ENCODE measurements around the gene LENG9. TPM values are rescaled to one million over a fixed set of nuclear protein-coding genes. Genes with fewer than 3 reads are reported as not detected.
A peak's percentile ranks its signal among the peaks of the same experiment; 100 is the strongest.
"Not testable (repeated sequence)": the region's sequence is repeated elsewhere in the genome, so short reads cannot be mapped to it uniquely, and the experiment has no call there.

LENG9 gene
- 0.88 and 1.4 TPM in 2 replicates for total RNA-seq (2014; rRNA removed; shearing (Covaris generic))

- peak; percentile 98 for DNase-seq (ENCODE audit: low read depth)
Measured at GRCh38 chr19:54463531-54464043, at the start of gene LENG9. TSS of gene LENG9 (minus strand) at chr19:54463778. CDS start at chr19:54463526, 252 bp downstream.

- DNase-seq (ENCODE audit: low read depth), result not testable (repeated sequence)
Measured at GRCh38 chr19:54509200-54509940, 45.8 kb upstream of the LENG9 start.

GRCh38 chr19:54508487-54508886 is 44.9 kb upstream of the LENG9 start:
- not testable (repeated sequence) for DNase-seq (ENCODE audit: low read depth)

GRCh38 chr19:54507824-54508223 is 44.2 kb upstream of the LENG9 start:
- DNase-seq (ENCODE audit: low read depth), result no peak

- not testable (repeated sequence) for DNase-seq (ENCODE audit: low read depth)
Measured at GRCh38 chr19:54507038-54507717, 43.6 kb upstream of the LENG9 start.

GRCh38 chr19:54506079-54506478 is 42.5 kb upstream of the LENG9 start:
- DNase-seq (ENCODE audit: low read depth), result no peak

- not testable (repeated sequence) for DNase-seq (ENCODE audit: low read depth)
Measured at GRCh38 chr19:54505542-54505941, 42.0 kb upstream of the LENG9 start.

GRCh38 chr19:54502518-54503048 is 39.0 kb upstream of the LENG9 start, which contains the start of gene LAIR2:
TSS of gene LAIR2 (plus strand) at chr19:54502831. CDS start at chr19:54502919, 88 bp downstream.
- DNase-seq (ENCODE audit: low read depth), result no peak

- not testable (repeated sequence) for DNase-seq (ENCODE audit: low read depth)
Measured at GRCh38 chr19:54498451-54498772, 34.8 kb upstream of the LENG9 start.

- not testable (repeated sequence) for DNase-seq (ENCODE audit: low read depth)
Measured at GRCh38 chr19:54497747-54498450, 34.3 kb upstream of the LENG9 start.

GRCh38 chr19:54495284-54495683 is 31.7 kb upstream of the LENG9 start:
- DNase-seq (ENCODE audit: low read depth), result not testable (repeated sequence)

GRCh38 chr19:54493967-54494585 is 30.5 kb upstream of the LENG9 start:
- DNase-seq (ENCODE audit: low read depth), result peak; percentile 22

GRCh38 chr19:54493056-54493455 is 29.5 kb upstream of the LENG9 start:
- not testable (repeated sequence) for DNase-seq (ENCODE audit: low read depth)

- DNase-seq (ENCODE audit: low read depth), result no peak
Measured at GRCh38 chr19:54492568-54492967, 29.0 kb upstream of the LENG9 start.

GRCh38 chr19:54489766-54490165 is 26.2 kb upstream of the LENG9 start:
- DNase-seq (ENCODE audit: low read depth), result no peak

GRCh38 chr19:54489341-54489740 is 25.8 kb upstream of the LENG9 start:
- no peak for DNase-seq (ENCODE audit: low read depth)

GRCh38 chr19:54485851-54486250 is 22.3 kb upstream of the LENG9 start:
- DNase-seq (ENCODE audit: low read depth), result no peak

- no peak for DNase-seq (ENCODE audit: low read depth)
Measured at GRCh38 chr19:54484451-54484850, 20.9 kb upstream of the LENG9 start.

- DNase-seq (ENCODE audit: low read depth), result no peak
Measured at GRCh38 chr19:54482889-54483288, 19.3 kb upstream of the LENG9 start.

- DNase-seq (ENCODE audit: low read depth), result peak; percentile 43
Measured at GRCh38 chr19:54481326-54481930, 17.9 kb upstream of the LENG9 start.

- DNase-seq (ENCODE audit: low read depth), result no peak
Measured at GRCh38 chr19:54480051-54480450, 16.5 kb upstream of the LENG9 start.

Data from RPMI7951 (cell line).